Limb (tissue), 2 donors: Measurements from ENCODE around the gene ZNF729.
"Not testable (repeated sequence)": the region's sequence is repeated elsewhere in the genome, so short reads cannot be mapped to it uniquely, and the experiment has no call there.

Source experiments
- DNase-seq, 2 donors: peaks; one replicate each; pipeline ENCODE4 v3.0.0-alpha.2; 2016; ENCODE audit errors: extremely low spot score in 2 of 2

The ZNF729 gene

DNA sequence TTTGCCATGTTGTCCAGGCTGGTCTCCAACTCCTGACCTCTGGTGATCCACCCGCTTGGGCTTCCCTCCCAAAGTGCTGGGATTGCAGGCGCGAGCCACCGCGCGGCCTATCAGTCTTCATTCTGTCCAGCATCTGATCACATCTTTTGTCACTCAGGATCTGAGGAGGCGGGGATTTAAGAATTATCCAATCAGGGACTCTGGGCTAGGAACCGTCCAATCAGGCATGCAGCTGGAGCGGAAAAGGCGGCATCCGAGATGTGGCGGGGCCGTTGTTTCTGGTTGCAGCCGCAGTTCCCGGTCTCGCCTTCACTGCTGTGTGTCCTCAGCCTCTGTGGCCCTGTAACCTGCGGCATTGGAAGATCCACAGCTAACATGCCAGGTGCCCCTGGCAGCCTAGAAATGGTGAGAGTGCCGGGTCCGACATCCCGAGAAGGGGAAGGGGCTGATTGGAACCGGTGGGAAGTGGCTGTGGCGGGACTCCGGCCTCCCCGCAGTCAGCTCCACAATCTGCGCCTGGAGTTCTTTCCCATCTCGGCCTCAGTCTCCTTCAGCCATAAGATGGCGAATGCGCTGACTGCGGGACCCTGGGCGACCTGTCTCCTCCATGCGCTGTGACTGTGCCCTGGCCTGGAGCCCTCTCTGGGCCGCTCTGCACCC lies at the start of gene ZNF729:
Gene ZNF729 (plus strand): TSS at position 291 of the 660 bp plus-strand sequence. CDS start 85 bp downstream, at position 376.
- peak in 1 of 2 donors; percentile 1 for DNase-seq

DNA sequence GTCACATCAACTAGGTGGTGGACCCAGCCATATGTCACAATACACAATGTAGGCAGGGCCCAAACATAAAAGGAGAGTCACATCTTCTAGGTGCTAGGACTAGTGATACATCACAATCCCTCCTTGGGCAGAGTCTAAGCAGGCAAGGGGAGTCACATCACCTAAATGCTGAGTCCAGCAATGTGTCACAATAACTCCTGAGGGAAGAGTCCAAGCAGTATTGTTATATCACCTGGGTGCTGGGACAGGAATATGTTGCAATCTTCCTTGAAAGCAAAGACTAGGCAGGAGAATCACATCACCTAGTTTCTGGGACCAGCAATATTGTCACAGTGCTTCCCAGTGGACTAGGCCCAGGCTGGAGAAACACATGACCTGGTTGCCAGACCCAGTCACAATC lies 29.4 kb upstream of the ZNF729 start:
- DNase-seq: no peak

DNA sequence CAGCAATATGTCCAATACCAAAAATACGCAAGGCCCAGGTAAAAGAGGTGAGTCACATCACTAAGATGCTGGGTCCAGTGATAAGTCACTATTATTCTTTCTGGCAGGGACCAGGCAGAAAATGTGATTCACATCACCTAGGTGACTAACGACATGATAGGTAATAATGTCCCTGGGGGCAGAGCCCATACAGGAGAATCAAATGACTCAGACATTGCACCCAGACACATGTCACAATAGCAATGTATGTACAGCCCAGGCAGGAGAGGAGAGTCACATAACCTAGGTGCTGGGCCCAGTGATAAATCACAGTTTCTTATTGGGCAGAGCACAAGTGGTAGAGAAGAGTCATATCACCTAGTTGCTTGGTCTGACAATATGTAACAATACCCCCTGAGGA lies 28.9 kb upstream of the ZNF729 start:
- DNase-seq: no peak

DNA sequence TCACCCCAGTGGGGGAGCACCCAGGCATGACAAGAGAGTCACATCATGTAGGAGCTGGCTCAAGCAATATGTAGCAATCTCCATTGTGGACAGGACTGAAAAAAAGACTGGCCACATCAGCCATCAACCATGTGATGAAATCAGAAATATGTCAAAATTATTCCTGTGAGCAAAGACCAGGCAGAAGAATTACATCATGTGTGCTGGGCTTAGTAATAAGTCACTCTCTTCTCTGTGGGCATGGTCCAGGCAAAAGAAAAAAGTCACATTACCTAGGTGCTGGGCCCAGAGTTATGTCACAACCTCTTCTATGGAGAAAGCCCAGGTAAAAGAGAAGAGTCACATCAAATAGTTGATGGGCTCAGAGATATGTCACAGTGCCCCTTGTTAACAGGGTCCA lies 28.3 kb upstream of the ZNF729 start:
- no peak for DNase-seq

DNA sequence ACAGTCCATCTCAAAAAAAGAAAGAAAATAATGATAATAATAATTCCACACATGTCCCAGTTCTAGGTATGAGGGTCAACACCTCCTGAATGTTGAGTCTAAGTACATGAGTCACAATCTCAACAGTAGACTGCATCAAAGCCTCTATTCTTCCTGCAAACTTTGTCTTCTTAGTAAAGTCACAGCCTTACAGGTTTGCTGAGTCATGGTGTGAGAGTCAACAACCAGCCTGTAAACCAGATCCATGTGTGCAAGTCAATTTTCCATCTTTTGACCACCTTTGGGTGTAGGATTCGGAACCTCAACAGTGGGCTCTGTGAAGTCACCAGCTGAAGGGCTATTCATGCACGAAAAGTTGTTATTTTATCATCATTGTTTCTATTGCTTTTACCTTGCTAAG lies 25.7 kb upstream of the ZNF729 start:
- no peak for DNase-seq

DNA sequence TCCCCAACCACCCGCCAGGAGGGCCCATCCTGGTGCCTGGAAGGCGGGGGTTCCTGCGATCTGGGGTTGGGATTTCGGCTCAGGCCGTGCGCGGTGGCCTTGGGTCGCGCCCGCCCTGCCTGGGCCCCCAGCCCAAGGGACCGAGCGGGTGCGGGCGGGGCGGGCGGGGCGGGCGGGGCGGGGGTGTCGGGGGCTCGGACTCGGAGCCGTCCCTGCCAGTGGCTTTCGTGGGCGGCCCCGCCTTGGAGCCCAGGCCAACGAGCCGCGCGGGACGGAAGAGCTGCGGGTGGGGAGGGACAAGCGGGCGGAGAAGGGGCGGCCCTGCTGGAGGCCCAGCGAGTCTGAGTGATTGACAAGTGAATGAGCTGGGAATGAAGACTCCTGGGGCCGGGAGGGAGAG lies 24.6 kb upstream of the ZNF729 start:
- DNase-seq: no peak

DNA sequence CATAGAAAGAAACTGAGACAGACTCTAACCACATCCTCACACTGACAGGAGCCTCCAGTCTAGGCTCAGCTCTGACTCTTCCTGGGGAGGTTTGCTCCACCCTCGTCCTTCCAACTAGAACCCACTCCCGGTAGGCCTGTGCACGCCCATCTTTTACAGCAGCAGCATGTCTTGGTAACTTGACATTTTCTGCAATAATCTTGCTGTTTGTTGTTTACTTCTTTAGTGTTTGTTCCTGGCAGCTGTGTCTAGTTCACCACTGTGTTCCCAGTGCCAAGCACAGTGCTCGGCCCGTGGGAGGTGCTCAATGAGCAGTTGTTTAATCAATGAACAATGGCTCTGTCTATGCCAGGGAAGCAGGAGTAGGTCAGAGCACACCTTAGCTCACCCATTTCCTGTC lies 23.1 kb upstream of the ZNF729 start:
- no peak for DNase-seq

DNA sequence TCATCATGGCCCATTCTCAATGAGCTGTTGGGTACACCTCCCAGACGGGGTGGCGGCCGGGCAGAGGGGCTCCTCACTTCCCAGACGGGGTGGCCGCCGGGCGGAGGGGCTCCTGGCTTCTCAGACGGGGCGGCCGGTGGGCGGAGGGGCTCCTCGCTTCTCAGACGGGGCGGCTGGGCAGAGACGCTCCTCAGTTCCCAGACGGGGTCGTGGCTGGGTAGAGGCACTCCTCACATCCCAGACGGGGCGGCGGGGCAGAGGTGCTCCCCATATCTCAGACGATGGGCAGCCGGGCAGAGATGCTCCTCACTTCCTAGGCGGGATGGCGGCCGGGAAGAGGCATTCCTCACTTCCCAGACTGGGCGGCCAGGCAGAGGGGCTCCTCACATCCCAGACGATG lies 35.3 kb downstream of the ZNF729 start:
- not testable (repeated sequence) for DNase-seq

DNA sequence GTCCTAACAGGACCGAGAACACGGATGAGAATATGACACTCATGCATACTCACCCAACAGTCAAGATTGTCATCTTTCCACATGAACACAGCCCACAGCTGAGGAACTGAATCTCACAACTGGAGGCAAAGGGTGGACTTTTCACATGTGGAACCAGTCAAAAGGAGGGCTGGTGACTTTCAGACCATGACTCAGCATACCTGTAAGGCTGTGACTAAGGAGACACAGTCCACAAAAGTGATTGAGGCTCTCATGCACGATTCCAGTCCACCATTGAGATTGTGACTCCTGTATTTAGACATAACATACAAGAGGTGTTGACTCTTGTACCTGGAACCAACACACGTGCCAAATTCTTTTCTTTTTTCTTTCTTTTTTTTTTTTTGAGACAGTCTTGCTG lies 40.0 kb downstream of the ZNF729 start:
- no peak for DNase-seq

DNA sequence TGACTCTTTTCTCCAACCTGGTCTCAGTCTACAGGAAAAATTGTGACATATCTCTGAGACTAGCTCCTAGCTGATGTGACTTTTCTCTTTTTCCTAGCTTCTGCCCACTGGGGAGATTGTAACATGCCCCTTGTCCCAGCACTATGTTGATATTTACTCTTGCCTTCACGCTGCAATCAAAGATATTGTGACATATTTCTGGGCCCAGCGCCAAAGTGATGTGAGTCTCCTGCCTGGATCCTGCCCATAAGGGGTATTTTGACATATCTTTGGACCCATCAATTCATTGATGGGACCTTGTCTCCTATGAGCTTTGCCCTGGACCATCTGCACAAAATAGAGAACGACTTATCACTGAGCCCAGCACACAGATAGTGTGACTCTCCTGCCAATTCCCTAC lies 41.1 kb downstream of the ZNF729 start:
- no peak for DNase-seq

DNA sequence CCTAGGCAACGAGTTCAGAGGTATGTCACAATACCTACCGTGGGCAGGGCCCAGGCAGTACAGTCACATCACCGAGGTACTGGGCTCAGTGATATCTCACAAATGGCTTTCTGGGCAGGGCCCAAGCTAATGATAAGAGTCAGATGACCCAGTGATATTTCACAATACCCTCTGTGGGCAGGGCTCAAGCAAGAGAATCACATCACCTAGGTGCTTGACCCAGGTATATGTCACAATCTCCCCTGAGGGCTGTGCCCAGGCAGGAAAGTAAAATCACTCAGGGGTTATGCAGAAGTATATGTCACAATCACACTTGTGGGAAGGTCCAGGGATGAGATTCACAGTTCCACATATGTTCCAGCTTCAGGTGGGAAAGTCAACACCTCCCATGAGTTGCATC lies 45.3 kb downstream of the ZNF729 start:
- DNase-seq: no peak

DNA sequence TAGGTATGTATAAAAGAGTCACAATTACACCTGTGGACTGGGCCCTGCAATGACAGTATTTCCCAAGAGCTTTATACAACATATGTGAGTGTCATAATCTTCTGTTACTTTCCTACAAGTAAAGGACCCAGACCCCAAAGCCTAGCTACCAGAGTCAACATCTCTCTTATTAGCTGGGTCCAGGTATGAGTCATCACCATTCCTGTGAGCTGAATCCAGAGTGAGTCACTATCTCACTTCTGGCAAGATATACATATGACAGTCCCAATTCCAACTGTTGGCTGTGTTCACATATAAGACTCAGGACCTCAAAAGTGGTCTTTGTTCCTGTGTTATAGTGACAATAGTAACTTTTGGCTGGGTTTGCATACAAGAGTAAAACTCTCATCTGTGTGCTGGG lies 46.7 kb downstream of the ZNF729 start:
- DNase-seq: no peak

DNA sequence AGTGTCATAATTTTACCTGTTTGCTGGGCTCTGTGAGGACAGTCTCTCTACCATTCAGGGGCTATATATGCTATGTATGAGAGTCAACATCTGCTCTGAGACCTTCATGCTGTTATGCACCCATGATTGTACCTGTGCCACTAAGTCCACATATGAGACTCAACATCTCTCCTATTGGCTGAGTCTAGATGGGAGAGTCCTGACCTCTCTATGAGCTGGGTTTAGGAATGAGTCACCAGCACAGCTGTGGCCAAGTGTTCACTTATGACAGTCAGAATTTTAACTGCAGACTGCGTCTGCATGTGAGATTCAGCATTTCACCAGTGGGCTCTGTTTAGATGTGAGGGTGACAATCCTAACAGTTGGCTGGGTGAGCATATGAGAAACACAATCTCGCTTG lies 49.5 kb downstream of the ZNF729 start:
- DNase-seq: no peak

DNA sequence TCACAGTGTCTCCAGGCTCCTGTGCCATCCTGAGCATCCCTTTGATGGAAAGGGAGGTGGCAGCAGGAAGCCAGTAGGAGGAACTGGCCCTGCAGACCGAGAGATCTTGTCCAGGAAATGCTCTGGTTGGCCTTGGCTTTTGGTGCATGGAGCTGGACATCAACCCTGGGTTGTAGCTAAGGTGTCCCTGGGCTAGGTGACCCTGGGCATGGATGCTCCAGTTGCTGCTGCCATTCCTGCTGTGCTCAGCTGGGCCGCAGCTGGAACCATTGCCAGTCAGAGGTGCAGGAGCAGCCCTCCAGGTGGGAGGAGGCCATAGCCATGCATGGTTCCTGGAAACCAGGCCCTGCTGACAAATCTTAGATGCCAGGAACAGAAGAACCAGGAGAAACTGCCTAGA lies 68.4 kb downstream of the ZNF729 start:
- DNase-seq: no peak
